Right lobe of liver (tissue), 4 donors: ENCODE data around the gene MGAT4A.

Source experiments
- POLR2A ChIP-seq: fragments of 450-650 bp; IDR thresholded peaks from one replicate; pipeline ENCODE4 v1.6.1; 2017; ENCODE audit warnings: antibody characterized with exemption, mild to moderate bottlenecking
- TF ChIP-seq, protein P1 (sequence below), 4 donors: fragments of 200-600 bp in 3 of 4; fragments of 450-650 bp in 1 of 4; IDR thresholded peaks; one replicate each; pipeline versions ENCODE4 v1.5.1 to v1.8.0; 2016 to 2022; ENCODE audit warnings: antibody characterized with exemption in 4 of 4, mild to moderate bottlenecking in 2 of 4
- donor health status: DM: no; HTN: no; CAD: no.
- donor health status: DM: no; HTN: no; CAD: no.
- donor health status: DM: no; HTN: yes; CAD: no.

DNA sequence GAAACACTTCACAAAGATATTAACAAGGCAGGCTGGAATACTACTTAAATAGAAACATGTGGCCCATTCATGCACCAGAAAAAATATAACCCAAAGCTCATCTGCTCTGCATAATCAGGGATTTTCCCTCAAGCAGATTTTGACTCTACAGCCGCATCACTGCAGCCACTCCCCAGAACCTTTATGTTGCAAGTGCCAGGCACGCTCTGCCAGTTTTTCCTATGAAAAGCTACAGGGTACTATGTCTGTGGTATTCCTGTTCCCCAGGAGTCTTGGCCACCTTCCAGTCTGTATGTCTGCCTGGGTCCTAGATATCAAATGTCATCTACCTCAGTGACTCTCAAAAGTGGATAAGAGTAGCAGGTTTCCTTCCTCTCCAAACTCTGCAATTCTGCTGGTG is 126.4 kb downstream of the MGAT4A start:
- TF ChIP-seq, protein P1, sequence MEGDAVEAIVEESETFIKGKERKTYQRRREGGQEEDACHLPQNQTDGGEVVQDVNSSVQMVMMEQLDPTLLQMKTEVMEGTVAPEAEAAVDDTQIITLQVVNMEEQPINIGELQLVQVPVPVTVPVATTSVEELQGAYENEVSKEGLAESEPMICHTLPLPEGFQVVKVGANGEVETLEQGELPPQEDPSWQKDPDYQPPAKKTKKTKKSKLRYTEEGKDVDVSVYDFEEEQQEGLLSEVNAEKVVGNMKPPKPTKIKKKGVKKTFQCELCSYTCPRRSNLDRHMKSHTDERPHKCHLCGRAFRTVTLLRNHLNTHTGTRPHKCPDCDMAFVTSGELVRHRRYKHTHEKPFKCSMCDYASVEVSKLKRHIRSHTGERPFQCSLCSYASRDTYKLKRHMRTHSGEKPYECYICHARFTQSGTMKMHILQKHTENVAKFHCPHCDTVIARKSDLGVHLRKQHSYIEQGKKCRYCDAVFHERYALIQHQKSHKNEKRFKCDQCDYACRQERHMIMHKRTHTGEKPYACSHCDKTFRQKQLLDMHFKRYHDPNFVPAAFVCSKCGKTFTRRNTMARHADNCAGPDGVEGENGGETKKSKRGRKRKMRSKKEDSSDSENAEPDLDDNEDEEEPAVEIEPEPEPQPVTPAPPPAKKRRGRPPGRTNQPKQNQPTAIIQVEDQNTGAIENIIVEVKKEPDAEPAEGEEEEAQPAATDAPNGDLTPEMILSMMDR (IDR thresholded peaks at IDR 0.05), result no peak
- no peak for TF ChIP-seq POLR2A
